NK-92 treated with Interleukin-12 subunit alpha and Interleukin-12 subunit beta, amount 100 ng/mL, for 24 hours (cell line): ENCODE results near the gene NDUFS6.
"Not testable (repeated sequence)": the region's sequence is repeated elsewhere in the genome, so short reads cannot be mapped to it uniquely, and the experiment has no call there.

ENCODE experiments used
- DNase-seq: peaks from one replicate; lab custom pipeline; 2025; lab: John Stamatoyannopoulos, UW

The NDUFS6 gene

GRCh38 chr5:1815881-1816292, 14.7 kb downstream of the NDUFS6 start:
- no peak for DNase-seq

- not testable (repeated sequence) for DNase-seq
Observed at GRCh38 chr5:1816495-1817089, 15.4 kb downstream of the NDUFS6 start.

DNA sequence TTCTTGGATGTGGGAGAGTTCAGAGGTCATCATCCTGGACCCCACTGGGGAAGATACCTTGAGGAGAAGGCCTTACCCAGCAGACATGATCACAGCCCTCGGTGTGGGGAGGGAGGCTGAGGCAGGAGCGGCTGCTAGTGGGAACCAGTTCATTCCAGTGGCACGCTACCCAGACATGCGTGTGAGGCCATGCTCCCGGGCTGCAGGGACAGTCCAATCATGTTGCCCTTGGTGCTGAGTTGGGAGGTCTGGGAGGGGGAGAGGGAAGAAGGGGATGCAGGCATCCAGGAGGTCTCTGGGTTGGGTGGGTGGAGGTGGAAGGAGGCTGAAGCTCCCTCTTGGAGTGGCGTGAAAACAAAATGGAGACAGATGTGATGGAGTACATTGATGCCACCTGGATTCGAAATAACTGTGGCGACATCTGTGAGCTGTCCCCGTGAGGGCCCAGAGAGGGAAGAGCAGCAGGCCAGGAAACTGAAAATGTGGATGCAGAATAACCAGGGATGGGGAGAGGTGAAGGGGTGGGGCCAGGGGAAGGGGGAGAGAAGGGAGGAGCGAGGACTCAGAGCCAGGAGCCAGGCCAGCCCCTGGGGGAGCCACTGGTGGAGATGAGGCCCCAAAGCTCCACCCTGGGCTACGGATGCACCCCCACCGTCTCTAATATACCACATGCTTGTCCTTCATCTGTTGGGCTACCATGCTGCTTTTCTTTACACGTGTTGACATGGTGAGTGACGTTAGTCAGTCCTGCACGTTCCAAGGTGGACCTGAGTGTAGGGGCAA, 16.2 kb downstream of the NDUFS6 start:
- DNase-seq = no peak

DNA sequence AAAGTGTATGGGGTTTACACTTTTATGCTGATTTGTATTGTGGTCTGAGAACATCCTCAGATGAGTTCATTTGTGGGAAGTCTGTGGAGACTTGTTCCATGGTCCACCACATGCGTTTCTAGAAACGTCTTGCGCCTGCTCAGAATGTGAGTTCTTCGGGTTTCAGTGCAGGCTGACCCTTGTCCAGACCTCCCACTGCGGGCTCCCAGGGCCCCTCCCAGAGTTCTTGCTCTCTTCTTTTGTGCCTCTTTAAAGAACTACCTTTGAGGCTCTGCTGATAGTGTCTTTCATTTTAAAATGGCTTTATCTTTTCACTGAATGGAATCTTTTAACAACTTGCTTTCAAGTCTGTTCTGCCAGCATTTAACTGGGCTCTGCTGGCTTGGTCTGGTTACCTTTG, 17.6 kb downstream of the NDUFS6 start:
- DNase-seq = no peak

GRCh38 chr5:1819458-1819857, 18.3 kb downstream of the NDUFS6 start:
- no peak for DNase-seq

DNA sequence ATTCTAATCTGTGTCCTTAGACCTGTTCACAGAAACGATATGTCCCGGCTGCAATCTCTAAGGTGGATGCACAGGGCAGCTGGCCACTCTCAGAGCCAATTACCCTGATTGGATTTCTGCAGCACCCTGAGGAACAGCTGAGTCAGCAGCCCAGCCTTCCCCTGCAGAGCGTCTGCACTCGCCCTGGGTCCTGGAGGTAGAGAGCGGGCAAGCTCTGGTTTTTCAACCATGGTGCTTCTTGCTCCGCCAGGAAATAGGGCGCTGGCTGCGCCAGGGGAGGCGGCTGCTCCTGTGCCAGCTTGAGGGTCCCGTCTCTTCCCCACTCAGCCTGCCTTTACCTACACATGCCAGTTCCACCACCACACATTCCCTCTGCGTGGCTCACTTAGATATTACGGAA, 19.2 kb downstream of the NDUFS6 start:
- no peak for DNase-seq

DNA sequence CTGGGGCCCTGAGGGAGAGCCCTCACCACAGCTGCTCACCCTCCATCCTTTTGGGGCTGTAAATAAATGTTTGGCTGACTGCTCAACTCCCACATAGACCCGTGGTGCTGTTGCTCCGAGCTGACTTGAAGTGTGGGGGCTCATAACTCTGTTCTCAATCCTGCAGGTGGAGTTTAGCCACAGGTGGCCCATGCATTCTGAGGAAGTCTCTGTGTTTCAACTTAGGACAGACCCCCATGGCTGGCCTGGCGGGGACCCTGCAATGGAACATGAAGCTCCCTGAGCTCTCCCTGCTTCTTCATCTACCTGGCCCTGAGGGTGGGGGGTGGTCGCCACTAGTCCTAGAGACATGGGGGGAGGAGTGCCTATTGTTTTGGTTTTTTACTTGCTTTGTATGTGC, 19.7 kb downstream of the NDUFS6 start:
- no peak for DNase-seq

- DNase-seq = no peak
Observed at GRCh38 chr5:1821862-1822261, 20.7 kb downstream of the NDUFS6 start.

DNA sequence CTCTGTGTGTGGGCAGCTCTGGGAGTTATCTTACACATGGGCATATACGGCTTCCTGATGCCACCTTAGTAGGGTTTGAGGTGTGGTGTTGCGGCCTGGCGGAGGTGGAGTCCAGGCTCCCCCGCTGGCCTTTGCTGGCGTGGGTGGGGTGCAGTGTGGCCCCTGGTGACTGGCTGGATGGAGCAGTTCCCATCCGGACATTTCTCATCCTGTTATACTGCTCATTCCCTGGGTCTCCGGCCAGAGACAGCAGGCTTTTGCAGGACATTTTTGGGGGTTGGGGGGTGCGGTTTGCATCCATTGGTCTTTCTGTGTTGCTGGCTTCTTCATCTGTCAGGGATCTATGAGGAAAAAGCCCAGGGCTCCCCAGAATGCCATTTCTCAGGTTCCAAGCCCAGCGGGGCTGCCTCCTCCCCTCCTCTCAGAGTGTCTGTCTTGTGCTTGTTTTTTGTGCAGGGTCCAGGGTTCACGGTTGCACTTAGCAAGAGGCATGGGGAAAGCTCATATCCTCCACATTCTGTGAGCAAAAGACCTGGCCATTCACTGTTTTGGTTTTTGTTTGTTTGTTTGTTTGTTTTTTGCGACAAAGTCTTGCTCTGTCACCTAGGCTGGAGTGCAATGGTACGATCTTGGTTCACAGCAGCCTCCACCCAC, 22.3 kb downstream of the NDUFS6 start:
- no peak for DNase-seq

DNA sequence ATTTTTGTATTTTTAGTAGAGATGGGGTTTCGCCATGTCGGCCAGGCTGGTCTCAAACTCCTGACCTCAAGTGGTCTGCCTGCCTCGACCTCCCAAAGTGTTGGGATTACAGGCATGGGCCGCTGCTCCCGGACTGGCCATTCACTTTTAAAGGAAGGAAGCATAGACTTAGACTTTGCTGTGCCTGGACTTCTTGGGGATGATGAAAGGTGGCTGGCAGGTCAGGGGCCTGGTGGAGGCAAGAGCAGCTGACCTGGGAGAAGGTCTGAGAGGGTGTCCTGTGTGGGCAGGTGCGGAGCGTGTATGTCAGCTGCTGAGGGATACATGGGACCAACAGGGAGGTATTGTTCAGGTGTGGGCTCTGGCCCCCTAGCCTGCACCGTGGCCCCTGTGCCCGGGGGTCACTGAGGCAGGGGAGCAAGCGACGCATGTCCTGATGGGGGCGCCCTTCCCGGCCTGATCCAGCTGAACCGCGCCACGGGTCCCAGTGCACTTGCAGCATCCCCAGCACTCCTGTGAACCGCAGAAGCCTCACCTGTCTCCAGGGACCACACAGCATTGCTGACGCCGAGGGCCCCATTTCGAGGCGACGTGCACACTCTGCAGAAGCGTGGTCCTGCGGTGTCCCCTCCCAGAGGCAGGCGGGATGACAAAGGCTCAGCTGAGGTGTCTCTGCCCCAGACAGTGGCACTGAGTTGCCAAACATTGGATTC, 23.1 kb downstream of the NDUFS6 start:
- no peak for DNase-seq

- DNase-seq = no peak
Observed at GRCh38 chr5:1824903-1825841, 24.0 kb downstream of the NDUFS6 start.

DNA sequence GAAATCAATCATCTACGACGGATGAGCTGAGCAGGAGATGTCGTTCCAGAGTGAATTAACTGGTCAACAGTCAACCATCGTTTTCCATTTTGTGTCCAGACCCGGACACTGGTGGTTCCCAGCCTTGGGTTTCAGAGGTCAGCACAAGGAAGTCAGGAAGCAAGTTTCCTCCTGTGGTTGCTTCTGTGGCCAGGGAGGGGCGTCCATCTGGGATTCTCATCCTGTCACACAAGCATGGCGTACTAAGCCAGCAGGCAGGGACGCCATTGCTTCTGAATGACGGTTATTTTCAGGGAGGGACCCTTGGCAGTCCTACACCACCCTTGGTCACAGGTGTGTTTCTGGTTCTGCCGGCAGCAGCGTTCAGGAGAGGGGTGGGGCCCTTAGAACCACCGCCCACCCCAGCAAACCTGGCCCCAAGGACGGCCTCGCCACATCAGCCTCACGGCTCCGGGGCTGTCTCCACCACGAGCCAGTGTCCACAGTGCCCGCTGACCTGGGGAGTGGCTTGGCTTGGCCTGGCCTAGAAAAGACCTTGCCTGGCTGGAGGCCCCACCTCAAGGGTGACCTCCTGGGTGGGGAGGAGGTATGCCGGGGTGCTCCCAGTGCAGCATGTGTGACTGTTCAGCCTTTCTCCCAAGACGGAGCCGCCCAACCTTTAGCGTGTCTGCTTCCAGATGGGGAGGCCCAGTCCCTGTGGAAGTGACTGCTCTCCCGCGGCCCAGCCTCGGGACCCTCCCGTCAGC, 25.2 kb downstream of the NDUFS6 start:
- DNase-seq = no peak

DNA sequence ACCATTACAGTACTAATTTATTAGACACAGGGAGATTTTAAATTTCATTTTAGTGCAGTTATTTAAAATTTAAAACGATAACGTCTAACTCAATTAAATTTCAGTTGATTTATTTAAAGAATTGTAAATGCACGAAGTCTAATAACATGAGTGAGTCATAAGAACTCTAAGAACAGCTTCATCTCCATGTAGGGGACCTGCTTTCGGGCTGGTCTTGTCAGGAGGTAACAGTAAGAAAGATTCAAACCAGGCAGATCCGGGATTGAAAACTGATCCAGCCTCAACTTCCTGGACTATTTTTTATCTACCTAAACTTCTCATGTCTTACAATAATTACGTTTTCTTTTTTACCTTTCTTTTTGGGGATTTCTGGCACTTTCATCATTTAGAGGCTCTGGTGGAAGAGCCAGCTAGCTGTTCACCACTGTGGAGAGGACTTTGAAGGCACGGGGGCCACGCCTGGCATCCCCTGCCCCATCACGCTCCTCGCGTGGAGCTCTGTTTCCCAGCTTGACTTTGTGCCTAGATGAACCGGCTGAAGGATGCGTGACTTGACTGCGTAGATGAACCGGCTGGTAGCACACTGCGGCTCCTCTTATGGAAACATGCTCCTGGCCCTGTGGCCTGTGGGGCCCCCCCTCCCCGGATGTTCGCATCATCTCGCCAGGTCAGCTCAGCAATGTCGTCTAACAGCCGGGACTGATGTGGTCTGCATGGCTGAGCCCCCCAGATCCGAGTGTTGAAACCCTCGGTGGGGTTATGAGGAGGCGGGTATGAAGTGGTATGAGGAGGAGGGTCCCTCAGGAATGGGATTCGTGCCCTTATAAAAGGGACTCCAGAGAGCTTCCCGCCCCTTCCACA, 26.0 kb downstream of the NDUFS6 start:
- no peak for DNase-seq

- no peak for DNase-seq
Observed at GRCh38 chr5:1827886-1828397, 26.7 kb downstream of the NDUFS6 start.

- no peak for DNase-seq
Observed at GRCh38 chr5:1830571-1831228, 29.5 kb downstream of the NDUFS6 start.

- no peak for DNase-seq
Observed at GRCh38 chr5:1831257-1831656, 30.1 kb downstream of the NDUFS6 start.

DNA sequence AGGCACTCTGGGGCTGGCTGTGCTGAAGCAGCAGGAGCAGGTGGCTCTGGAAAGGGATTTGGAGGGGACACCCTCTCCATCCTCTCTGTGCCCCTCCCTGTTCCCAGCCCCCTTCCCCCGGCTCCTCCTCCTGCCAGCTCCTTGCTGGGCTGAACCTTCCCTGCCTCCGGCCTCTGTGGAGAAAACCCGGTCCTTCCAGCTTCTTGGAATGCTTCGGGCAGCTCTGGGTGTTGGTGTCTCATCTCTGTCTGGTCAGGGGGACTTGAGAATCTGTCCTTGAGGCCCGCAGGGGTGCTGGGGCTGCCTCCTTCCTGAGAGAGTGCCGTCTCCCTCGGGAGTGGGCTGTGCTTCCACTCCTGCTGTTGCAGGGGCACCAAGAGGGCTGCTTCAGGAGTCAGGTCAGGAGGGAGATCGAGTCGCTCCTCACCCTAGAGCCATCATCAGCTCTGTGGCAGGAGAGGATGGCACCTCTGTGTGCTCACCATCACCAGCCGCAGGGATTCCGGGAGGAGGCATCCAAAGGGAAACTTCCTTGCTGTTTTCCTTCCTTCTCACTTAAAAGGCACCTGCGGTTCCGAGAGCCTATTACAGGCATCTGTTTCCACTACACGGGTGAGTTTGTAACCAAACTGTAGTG, 30.6 kb downstream of the NDUFS6 start:
- no peak for DNase-seq

DNA sequence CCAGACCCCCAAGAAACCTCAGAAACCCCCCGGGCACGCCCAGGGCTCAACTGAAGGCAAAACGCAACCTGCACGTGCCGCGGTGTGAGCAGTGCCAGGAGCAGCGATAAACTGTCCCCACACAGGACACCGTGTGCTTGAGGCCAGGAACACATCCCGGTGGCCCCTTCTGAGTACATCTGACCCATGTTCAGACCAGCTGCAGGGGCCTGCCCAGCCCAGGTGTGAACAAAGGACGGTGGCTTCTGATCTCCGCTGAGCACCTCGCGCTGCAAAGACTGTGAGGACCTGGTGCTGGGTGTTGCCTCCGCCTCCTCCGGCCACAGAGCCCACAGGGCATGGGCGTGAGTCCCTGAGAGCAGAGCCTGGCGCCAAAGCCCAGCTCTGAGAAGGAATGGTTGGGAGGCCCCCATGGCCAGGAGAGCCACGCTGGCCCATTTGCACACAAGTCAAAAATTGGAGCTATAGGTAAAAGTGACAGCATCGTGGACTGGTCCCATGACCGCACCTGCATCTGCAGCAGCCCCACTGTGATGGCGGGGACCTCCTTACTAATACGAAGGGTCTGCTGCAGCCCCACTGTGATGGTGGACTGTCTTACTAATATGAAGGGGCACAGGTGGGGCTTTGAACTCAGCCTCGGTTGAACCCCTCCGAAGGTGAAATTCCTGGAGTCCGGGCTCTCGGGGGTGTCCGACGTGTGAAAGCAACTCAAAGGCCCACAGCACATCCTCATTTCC, 31.5 kb downstream of the NDUFS6 start:
- DNase-seq = no peak
